ENCODE data around the gene EIF6. TPM values are rescaled to one million over a fixed set of nuclear protein-coding genes. Genes with fewer than 3 reads are reported as not detected.
A peak's percentile ranks its signal among the peaks of the same experiment; 100 is the strongest.

EIF6 gene
- total RNA-seq, 1 donor from 2014 or later: 271 TPM

- Histone ChIP-seq H3K9me3 (ENCODE audit: insufficient read depth, low read depth, low read length) (no peaks in the 10 kb centered on the region), H3K79me2 (ENCODE audit: insufficient read depth, low read length) (peaks cover 5% of the 10 kb centered on the region), H3K27ac (ENCODE audit: low read depth, low read length) (peak overlapping the region; percentile 97), H3K27me3 (ENCODE audit: insufficient read depth, low read length) (no peaks in the 10 kb centered on the region), H2AFZ (ENCODE audit: low read depth, low read length) (no peak overlapping the region), H3K4me3 (ENCODE audit: insufficient read depth, low read depth, low read length) (no peak overlapping the region), H3K4me2 (ENCODE audit: low read length) (peak overlapping the region; percentile 75), H4K20me1 (ENCODE audit: insufficient read depth, low read length) (no peaks in the 10 kb centered on the region), H3K9ac (ENCODE audit: low read length) (peak overlapping the region; percentile 80), H3K4me1 (ENCODE audit: insufficient read depth, low read length) (peaks cover 67% of the 10 kb centered on the region), H3K36me3 (ENCODE audit: insufficient read depth, low read length) (no peaks in the 10 kb centered on the region)
- Mint-ChIP-seq H3K4me1 (ENCODE audit: low read depth, unreplicated experiment) (peaks cover 63% of the 10 kb centered on the region), H3K4me3 (ENCODE audit: unreplicated experiment) (peak overlapping the region; percentile 40), H3K9me3 (ENCODE audit: unreplicated experiment) (no peaks in the 10 kb centered on the region), H3K27me3 (ENCODE audit: low read depth, unreplicated experiment) (no peaks in the 10 kb centered on the region), H3K27ac (ENCODE audit: unreplicated experiment) (peak overlapping the region; percentile 96), H3K36me3 (ENCODE audit: low read depth, unreplicated experiment) (peaks cover 4% of the 10 kb centered on the region)
- peak; percentile 83 for DNase-seq (ENCODE audit: low read depth)
- FAIRE-seq: no peak
- no peak for TF ChIP-seq EZH2 (IDR thresholded peaks at IDR 0.05; ENCODE audit: insufficient read depth, low read length)
- TF ChIP-seq CTCF (IDR thresholded peaks at IDR 0.05; ENCODE audit: insufficient read depth, low read depth, low read length): no peak
Measured at GRCh38 chr20:35319192-35319870, 34.8 kb upstream of the EIF6 start.

GRCh38 chr20:35318502-35319157 is 34.1 kb upstream of the EIF6 start:
- H2AFZ ChIP-seq (ENCODE audit: low read depth, low read length): no peak overlapping the region
- peaks cover 5% of the 10 kb centered on the region for H3K36me3 Mint-ChIP-seq (ENCODE audit: low read depth, unreplicated experiment)
- no peak for TF ChIP-seq CTCF (IDR thresholded peaks at IDR 0.05; ENCODE audit: insufficient read depth, low read depth, low read length)
- TF ChIP-seq EZH2 (IDR thresholded peaks at IDR 0.05; ENCODE audit: insufficient read depth, low read length): no peak
- no peaks in the 10 kb centered on the region for H3K36me3 ChIP-seq (ENCODE audit: insufficient read depth, low read length)
- no peak overlapping the region for H3K4me3 ChIP-seq (ENCODE audit: insufficient read depth, low read depth, low read length)
- H3K27me3 ChIP-seq (ENCODE audit: insufficient read depth, low read length): no peaks in the 10 kb centered on the region
- H3K79me2 ChIP-seq (ENCODE audit: insufficient read depth, low read length): peaks cover 5% of the 10 kb centered on the region
- H4K20me1 ChIP-seq (ENCODE audit: insufficient read depth, low read length): no peaks in the 10 kb centered on the region
- no peak for FAIRE-seq
- peaks cover 66% of the 10 kb centered on the region for H3K4me1 Mint-ChIP-seq (ENCODE audit: low read depth, unreplicated experiment)
- H3K9me3 ChIP-seq (ENCODE audit: insufficient read depth, low read depth, low read length): no peaks in the 10 kb centered on the region
- peak overlapping the region; percentile 96 for H3K27ac Mint-ChIP-seq (ENCODE audit: unreplicated experiment)
- DNase-seq (ENCODE audit: low read depth): peak; percentile 91
- H3K4me1 ChIP-seq (ENCODE audit: insufficient read depth, low read length): peaks cover 69% of the 10 kb centered on the region
- H3K4me2 ChIP-seq (ENCODE audit: low read length): peak overlapping the region; percentile 75
- H3K9me3 Mint-ChIP-seq (ENCODE audit: unreplicated experiment): no peaks in the 10 kb centered on the region
- H3K4me3 Mint-ChIP-seq (ENCODE audit: unreplicated experiment): peak overlapping the region; percentile 29
- peak overlapping the region; percentile 97 for H3K27ac ChIP-seq (ENCODE audit: low read depth, low read length)
- H3K9ac ChIP-seq (ENCODE audit: low read length): peak overlapping the region; percentile 80
- H3K27me3 Mint-ChIP-seq (ENCODE audit: low read depth, unreplicated experiment): no peaks in the 10 kb centered on the region
